Hematopoietic multipotent progenitor cell treated with erythropoietin and hydrocortisone succinate and interleukin-3 and kit ligand, for 15 days (in vitro differentiated cells): ENCODE data around the gene INF2.
A peak's percentile ranks its signal among the peaks of the same experiment; 100 is the strongest.

Source experiments
- DNase-seq: peaks from one replicate; pipeline ENCODE4 v3.0.0-alpha.2; 2015; ENCODE audit warnings: low spot score

Gene INF2

DNA sequence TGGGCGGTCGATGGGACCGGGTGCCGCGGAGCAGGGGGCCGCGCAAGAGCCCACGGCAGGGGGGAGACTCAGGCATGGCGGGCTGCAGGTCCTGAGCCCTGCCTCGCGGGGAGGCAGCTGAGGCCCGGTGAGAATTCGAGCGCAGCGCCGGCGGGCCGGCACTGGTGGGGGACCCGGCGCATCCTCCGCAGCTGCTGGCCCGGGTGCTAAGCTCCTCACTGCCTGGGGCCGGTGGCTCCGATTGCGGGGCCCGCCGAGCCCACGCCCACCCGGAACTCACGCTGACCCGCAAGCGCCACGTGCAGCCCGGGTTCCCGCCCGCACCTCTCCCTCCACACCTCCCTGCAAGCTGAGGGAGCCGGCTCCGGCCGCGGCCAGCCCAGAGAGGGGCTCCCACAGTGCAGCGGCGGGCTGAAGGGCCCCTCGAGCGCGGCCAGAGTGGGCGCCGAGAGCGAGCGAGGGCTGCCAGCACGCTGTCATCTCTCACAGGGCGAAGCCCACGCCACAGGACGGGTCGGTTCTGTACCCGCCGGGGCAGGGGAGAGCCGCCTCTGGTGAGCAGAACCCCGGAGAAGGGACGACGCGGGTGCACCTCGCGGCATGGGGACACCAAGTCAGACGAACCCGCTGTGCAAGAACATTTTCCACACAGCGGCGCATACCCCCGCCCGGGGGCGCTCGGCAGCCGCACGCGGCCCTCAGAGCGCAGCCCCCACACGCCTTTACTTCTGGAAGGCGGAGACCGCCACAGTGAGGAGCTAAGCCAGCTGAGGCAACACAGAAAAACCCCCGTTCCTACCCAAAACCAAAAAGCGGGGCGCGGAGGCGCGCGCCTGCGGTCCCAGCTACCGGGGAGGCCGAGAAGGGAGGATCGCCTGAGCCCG lies 62.4 kb downstream of the INF2 start:
- no peak for DNase-seq

DNA sequence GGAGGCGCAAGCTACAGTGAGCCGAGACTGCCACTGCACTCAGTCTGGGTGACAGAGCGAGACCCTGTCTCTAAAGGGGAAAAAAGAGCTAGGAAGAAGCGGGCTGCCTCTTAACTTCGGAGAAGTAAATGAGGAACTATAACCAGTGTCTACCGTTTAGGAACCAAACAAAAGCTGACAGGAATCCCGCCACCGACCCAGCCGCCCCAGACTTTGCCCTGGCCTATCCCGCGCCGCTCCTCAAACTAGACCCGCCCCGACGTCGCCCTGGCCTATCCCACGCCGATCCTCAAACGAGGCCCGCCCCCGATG lies 63.0 kb downstream of the INF2 start:
- DNase-seq, result no peak

GRCh38 chr14:104752735-104753527 lies 63.5 kb downstream of the INF2 start, which contains the start of gene SIVA1:
SIVA1 (plus strand) TSS chr14:104753147; CDS start chr14:104753202, 55 bp downstream.
- peak; percentile 97 for DNase-seq

DNA sequence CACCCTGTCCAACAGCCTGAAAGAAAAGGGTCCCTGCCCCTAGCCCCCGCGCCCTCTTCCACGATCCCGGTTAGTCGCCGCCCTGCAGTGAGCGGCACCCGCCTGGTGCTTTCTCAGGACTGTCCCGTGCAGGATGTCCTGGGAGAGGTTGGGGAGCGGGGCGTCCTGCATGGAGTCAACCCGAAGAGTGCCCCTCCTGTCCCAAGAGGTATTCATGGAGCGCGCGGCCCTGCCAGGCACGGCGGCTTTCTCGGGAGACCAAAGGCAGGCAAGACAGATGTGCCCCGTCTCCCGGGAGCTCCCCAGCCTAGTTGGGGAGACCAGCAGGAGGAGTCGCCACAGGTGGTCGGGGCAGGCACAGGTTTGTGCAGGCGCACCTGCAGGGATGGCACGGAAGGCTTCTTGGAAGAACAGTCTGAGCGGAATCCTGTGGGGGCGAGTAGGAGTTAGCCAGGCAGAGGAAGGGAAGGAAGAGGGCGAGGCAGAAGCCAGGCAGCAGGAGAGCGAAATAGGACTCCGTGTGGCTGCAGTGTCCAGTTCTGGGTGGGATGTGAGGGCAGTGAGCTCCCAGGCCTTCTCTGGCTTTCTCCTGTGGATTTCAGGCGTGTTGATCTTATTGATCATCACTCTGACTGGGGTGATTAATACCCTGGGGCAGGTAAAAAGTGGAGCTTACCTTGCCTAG lies 64.3 kb downstream of the INF2 start:
- DNase-seq, result no peak

GRCh38 chr14:104754213-104754851 lies 64.9 kb downstream of the INF2 start:
- no peak for DNase-seq

DNA sequence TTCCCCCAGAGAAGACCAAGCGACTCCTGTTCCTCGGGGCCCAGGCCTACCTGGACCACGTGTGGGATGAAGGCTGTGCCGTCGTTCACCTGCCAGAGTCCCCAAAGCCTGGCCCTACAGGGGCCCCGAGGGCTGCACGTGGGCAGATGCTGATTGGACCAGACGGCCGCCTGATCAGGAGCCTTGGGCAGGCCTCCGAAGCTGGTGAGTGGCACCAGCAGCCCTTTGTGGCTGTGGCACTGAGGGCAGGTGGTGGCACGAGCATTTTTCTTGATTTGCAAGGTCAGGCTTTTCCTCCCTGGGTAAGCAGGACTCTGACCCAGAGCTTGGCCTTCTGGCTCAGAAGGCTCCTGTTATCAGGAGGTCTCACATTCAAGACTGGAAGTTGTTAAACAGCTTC lies 66.2 kb downstream of the INF2 start:
- no peak for DNase-seq

DNA sequence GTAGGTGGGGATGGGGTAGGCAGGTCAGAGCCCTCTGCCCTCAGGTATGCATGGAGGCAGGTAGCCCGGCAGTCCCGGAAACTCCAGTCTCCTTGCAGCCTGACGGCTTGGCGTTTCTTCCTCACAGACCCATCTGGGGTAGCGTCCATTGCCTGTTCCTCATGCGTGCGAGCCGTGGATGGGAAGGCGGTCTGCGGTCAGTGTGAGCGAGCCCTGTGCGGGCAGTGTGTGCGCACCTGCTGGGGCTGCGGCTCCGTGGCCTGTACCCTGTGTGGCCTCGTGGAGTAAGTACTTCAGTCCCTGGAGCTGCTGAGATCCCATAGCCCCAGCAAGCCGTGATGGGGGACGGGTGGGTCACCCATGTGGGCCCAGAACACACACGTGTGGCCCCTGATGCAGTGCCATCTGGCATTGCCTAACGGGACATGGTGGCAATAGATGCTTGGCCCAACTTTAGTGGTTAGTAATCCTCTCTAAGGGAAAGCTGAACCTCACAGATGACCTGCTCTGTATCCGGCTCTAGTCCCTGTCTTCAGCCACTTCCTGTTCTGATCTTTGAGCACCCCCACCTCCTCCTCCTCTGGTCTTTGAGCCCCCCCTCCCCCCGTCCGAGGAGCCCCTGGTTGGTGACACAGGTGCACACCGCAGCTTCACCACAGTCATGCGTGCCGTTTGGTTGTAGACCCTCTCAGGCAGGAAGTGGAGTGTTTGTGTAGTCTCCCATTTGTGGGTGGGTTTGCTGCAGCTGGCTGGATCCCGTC lies 67.2 kb downstream of the INF2 start:
- DNase-seq, result no peak

DNA sequence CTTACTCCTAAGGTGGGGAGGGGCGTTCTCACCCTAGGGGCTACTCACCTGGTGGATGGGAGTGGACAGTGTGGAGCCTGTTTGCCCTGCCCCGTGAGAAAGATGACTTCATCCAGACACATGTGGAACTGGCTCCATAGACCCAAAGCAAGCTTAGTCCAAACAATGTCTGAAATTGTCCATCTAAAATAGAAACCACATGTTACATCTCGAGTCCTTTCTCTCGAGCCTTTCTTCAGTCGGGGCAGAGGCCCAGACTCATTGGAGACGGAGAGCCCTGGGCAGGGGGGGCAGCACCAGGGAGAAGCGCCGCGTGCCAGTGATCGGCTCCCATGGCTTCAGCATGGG lies 67.8 kb downstream of the INF2 start:
- no peak for DNase-seq

DNA sequence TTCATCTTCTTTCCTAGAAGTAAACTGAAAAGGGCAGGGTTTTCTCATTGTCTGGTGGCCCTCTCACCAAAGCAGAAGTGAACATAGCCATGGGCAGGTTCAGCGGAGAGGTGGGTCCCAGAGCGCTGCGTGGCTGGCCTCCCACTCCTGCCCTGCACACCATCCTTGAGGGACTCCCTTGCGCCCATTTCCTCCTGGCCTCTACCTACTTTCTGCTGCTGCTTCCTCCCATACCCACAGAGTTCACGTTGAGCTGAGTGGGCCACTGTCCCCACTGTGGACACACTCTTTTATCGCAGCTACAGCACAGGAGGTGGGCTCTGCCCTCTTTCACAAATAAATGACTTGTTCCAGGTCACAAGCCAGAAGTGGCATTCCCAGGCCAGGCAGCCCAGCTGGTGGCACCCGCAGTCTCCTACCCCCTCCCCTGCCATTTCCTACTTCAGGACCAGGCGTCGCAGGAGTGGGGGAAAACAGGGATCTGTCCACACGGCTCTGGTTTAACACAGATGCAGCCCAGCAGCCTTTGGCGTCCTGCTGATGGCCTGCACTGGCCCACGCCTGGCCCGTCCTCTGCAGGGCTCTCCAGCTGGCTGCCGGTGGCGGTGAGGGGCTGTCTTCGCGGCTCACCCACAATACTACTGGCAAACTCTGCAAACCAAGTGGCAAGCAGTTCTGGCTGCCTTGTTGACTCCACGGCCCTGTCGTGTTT lies 68.4 kb downstream of the INF2 start:
- no peak for DNase-seq

- DNase-seq, result no peak
Observed at GRCh38 chr14:104758981-104759969, 69.9 kb downstream of the INF2 start.

GRCh38 chr14:104765517-104765916 lies 76.1 kb downstream of the INF2 start:
- no peak for DNase-seq

GRCh38 chr14:104766256-104766862 lies 76.9 kb downstream of the INF2 start:
- no peak for DNase-seq

- no peak for DNase-seq
Observed at GRCh38 chr14:104766863-104767633, 77.6 kb downstream of the INF2 start.

DNA sequence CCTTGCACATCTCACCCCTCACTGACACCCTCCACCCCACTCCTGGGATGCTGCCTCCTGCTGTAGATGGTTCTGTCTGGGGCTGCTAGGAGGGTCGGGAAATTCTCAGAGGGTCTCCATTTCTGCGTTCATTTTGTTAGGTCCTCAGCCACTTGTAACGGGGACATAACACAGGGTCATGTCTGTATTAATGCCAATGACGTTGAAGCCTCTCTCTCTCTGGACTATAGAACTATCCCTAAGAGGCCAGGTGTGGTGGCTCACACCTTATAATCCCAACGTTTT lies 78.2 kb downstream of the INF2 start:
- DNase-seq, result no peak

DNA sequence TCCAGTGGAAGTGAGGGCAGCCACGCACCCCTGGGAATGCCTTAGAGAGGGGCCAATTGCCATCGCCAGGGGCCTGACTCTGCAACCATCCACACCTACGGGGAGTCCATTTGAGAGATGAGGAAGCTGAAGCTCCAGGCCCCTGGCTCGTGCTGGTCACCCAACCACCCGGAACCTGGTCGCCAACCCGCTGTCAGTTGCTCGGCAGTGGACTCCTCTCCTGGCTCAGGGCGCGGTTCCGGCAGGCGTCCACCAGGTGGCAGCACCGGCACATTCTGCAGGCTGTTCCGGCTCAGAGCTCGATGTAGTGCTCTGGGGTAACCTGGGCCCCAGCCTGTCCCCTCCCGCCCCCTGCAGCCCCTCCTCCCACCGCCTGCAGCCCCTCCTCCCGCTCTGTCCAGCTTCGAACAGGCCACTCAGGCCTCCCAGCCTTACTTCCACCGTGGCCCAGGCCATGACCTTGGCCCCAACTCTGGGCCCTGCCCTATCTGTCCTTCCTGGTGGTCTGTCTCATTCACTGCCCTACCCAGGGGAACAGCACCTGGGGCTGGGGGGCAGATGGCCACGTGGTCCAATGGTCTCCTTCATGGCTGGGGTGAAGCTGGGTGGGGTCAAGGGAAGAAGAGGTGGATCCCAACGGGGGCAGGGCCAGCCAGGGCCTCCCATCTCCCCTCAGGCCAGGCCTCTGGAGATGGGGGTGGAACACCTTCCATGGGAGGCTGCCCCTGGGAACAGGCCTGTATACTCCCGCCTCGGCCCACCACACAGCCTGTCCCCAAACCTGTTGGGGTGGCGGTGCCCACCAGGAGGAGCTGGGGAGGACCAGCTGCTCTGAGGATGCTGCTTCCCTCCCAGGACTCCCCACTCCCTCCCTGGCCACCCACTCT lies 79.3 kb downstream of the INF2 start:
- DNase-seq, result peak; percentile 85

- no peak for DNase-seq
Observed at GRCh38 chr14:104769324-104770071, 80.1 kb downstream of the INF2 start.

DNA sequence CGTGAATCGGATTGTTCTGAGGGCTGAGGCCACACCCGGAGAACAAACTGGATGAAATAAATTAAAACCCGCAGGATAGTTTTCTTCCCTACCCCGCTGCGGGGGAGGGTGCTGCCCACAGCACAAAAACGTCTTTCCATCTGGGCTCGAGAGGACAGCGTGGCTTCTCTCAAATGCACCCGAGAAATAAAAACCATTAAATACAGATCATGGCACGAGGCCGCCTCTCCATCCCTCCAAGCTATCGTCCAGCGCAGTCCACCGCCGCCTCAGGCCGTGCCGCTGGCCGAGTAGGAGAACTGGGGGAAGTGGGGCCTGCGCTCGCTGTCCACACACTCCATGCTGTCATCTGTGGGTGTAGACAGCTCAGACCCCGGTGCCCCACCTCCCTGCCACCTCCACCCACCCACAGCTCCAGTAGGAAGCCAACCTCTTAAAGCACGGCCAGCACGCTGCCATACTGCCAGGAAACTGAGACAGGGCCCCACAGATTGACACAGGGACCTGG lies 80.7 kb downstream of the INF2 start:
- DNase-seq, result no peak
